GM19467 (cell line): Measurements from ENCODE around the gene KCTD3.

Experiments
- ATAC-seq: cut with Tn5 transposase; IDR thresholded peaks from one replicate; pipeline ENCODE4 v1.9.1; 2021; ENCODE audit warnings: mild to moderate bottlenecking, moderate library complexity; ENCODE audit not compliant: unreplicated experiment

The KCTD3 gene

DNA sequence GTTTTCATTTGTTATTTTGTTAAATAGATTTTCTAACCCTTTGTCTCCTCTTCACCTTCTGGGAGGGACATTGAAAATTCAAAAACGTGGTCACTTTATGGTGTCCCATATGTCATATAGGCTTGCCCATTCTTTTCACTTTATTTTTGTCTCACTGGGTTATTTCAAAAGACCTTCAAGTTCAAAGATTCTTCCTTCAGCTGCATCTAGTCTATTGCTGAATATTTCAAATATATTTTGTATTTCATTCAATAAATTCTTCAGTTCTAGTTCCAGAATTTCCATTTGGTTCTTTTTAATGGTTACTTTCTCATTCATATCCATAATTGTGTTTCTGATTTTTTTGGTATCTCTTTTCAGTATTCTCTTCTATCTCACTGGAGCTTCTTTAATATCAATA, 11.6 kb upstream of the KCTD3 start:
- no peak for ATAC-seq

DNA sequence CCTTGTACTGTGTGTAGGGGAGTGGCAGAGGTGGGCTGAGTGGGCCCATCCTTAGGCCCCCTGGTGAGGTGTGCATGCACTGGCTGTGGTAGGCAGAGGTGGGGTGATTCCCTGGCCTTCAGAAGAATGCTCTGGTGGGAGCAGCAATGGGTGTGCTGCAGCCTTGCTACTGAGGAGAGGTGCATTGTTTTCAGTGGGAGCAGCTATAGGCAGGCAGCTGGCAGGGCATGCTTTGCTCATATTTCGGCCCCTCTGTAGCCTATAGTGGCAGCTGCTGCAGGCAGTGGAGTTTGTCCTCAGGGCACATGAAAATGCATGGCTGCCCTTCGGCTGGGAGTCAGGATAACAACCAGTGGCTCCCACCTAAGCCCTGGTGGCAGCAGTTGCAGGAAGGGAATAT, 10.1 kb upstream of the KCTD3 start:
- ATAC-seq: no peak

DNA sequence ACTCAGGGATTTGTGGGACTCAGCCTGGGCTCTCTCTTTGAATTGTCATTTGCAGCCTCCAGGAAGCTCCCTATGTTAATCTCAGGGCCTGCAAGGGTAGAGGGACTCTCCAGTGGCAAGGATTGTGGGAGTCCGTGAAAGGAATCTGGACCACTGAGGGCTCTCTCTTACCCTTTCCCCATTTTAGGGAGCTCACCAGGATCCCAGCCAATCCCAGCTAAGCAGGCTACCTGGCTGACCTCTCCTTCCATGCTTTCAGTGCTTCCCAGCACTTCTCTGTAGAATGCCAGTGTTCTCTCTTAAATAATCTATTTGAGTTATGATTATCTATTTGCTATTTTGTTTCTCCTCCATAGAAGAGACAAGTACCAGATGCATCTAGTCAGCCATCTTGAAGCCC, 9.6 kb upstream of the KCTD3 start:
- no peak for ATAC-seq

DNA sequence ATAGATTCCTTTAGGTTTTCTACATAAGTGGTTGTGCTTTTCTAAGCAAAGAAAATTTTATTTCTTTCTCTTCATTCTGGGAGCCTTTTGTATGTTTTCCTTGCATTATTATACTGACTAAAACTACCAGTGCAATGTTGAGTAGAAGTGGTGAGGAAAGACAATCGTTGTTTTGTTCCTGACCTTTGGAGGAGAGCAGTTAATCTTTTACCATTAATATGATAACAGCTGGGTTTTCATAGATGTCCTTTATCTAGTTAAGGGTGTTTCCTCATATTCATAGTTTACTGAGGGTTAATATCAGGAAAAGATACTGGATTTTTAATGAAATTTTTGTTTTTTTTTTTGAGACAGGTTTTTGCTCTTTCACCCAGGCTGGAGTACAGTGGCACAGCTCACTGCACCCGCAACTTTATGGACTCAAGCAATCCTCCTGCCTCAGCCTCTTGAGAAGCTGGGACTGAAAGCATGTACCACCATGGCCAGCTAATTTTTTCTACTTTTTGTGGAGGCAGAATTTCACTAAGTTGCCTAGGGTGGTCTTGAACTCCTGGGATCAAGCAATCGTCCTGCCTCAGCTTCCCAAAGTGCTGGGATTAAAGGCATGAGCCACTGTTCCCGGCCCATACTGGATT, 9.0 kb upstream of the KCTD3 start:
- no peak for ATAC-seq

DNA sequence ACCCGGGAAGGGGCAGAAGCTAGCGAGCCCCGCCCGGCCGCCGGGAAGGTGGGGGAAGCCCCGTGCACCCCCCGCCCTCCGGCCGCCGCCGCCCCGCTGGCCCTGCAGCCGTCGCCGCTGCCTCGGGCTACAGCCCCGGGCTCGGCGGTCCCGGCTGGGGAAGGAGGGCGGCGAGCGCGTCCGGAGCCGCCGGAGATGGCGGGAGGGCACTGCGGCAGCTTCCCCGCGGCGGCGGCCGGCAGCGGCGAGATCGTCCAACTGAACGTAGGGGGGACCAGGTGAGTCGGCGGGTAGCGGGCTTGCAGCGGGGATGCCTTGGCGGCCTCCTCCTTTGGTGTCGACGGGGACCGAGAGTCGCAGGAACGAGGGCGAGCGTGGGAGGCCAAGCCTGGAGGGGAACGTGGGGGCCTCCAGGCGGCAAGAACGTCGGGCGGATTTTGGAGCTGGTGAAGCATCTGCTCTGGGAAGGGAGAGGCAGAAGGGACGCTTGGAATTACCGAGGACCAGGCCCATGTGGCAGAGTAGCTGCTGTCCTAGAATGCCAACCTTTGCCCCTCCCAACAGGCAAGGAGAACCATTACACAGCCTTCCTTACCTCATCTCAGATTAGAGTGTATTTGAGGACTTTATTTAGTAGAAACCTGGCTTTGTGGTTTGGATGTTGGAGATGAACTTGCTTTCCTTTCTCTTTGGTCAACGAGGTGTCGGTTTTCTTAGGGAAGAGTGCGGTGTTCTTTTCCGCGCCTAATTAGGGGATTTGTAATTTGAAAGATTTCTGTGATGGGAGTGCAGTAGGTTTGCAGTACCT, 591 bp downstream of the KCTD3 start:
- peak; percentile 65 for ATAC-seq

DNA sequence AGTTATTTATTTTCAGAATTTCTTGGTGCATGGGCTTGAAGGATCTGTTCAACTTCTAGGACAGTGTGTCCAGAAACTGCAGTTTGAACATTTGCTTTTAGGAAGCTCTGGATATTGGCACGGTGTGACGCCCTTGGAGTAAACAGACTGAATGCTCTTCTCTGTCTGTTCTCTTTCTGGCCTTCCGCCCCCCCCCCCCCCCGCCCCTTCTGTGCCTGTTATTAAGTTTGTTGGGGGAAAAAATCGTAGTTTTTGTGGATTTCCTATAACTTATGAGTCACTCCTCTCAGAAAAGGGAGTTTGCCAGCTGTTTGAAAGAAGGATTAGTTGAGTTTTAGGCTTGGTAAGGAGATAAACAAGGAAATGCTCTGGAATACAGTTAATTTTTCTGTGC, 1.2 kb downstream of the KCTD3 start:
- no peak for ATAC-seq

DNA sequence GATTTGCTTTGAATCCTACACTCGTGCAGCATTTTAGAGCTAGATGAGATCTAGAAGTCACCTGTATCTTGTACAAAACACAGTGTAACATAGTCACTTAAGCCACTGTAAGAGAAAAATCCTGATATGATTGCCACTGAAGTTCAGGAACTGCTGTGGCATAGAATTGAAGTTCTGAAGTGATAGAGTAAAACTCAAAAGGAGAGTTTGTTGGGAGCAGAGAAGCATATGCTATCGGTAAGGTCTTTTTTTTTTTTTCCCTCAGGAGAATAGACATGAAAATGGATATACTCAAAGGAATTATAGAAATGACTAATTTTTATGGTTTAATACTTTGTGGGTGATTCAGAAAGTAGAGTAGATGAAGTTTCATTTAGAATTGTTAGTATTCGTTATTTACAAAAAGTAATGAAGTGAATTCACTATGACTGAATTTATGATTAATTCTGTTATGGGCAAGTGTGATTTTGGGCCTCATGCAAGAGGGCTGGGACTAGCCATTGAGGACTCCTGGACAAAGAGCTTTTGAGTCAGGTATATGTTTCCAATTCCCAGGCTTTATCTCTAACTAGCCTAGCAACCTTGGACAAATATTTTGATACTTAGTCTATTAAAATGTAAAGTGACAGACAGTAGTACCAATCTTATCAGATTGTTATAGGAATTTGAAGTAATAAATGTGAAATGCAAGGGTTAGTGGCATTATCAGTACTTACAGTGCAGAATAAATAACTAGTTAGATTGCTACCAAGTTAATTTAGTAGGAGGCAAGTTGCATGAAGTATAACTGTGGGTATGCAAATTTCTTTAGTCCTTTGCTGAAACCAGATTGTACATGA, 3.1 kb downstream of the KCTD3 start:
- no peak for ATAC-seq

DNA sequence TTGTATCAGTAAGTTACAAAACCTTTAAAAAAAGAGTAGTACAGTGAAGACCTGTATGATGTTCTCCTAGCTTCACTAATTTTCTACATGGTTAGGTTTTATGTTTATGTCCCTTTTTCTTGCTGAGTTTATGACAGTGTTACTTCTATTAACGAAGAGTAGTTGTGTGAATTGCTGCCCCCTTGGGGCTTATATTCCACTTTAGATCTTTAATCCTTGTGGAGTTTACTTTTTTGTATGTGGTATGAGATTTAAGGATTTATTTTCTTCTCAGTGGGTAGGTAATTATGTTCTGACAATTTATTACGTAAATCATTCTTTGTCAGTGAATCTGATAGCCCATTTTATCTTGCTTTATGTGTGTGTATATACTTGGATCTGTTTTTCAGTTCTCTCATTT, 14.8 kb downstream of the KCTD3 start:
- no peak for ATAC-seq

DNA sequence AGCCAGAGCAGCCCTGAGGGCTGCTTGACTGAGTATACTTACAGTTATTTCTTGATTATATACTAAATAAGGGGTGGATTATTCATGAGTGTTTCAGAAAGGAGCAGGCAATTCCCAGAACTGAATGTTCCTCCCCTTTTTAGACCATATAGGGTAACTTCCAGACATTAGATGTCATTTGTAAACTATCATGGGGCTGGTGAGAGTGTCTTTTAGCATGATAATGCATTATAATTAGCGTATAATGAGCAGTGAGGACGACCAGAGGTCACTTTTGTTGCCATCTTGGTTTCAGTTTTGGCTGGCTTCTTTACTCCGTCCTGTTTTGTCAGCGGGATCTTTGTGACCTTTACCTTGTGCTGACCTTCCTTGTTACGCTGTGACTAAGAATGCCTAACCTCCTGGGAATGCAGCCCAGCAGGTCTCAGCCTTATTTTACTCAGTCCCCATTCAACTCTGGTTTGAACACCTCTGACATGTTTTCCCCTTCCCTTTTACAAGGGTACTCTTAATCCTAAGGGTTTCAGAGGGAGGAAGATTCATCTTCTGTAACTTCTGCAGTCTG, 16.2 kb downstream of the KCTD3 start:
- ATAC-seq: no peak

DNA sequence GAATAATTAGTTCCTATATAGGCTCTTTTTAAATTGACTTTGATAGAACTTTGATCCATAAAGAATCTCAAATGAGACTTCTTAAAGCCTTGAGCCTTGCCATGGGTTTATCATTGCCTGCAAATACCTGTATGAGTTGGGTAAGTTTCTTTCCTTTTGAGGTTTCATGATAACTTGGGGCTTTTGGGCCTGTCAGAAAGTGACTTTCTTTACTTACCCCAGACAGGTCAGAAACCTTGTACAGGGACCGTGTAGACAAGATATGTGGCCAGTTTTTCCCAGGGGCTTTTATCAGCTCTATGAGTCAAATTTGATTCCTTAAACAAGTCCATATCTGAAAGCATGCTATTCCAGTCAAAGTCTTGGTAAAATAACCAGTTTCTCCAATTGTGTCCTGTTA, 17.3 kb downstream of the KCTD3 start:
- no peak for ATAC-seq

DNA sequence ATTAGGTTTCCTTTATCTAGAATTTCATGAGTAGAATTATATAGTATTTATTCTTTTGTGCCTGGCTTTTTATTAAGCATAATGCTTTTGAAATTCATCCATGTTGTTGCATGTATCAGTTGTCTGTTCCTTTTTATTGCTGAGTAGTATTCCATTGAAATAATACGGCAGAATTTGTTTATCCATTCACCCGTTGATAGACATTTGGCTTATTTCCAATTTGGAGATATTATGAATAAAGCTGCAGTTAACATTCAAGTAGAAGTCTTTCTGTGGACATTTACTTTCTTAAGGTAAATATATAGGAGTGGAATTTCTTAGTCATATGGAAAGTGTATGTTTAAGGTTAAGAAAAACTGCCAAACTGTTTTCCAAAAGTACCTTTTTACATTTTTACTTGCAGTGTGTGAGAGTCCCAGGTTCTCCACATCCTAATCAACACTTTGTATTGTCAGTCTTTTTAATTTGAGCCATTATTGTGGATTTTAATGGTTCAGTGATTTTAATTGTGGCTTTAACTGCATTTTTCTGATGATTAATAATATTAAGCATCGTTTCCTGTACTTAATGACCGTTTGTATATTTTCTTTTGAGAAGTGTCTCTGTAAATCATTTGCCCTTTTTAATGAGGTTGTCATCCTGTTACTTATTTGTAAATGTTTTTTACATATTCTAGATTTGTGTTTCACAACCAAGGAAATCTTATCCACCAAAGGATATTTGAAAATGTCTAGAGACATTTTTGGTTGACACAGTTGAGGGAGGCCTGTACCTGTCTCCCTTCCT, 22.7 kb downstream of the KCTD3 start:
- no peak for ATAC-seq

DNA sequence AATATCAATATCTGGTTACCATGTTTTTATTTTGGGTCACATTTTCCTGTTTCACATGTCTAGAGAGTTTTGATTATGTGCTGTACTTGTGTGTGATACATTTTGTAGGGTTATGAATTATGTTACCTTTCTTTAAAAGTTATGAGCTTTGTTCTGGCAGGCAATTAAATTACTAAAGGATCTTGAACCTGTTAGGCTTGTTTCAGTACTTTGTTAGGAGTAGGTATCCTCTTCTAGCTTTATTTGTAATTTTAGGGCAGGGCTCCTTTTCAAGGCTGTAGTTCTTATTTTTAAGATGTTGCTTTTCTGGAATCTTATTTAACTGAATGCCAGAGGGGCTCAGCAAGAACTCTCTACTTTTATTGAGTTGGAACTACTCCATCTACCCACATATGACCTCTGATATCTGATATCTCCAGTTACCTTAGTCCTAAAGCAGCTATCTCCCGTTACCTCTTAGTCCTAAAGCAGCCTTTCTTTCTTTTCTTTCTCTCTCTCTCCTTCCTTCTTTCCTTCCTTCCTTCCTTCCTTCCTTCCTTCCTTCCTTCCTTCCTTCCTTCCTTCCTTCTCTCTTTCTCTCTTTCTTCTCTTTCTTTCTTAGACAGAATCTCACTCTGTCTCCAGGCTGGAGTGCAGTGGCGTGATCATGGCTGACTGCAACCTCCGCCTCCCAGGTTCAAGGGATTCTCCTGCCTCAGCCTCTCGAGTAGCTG, 23.8 kb downstream of the KCTD3 start:
- ATAC-seq: no peak

DNA sequence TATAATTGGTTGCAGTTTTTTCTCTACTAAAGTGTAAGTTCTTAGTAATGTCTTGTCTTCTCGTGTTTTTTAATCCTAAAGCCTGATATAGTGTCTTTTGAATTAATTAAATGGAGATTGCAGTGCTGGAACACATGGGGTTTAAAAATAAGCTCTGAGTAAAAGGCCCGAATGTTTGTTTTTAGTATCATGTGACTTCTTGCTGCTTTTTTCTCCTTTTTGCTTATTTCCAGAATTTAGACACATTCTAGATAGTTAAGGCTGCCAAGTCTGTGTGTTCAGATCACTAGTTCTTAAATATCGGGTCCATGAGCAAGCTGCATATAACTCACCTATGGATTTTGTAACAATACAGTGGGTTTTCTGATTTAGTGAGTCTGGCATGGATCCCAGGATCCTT, 27.5 kb downstream of the KCTD3 start:
- ATAC-seq: no peak

DNA sequence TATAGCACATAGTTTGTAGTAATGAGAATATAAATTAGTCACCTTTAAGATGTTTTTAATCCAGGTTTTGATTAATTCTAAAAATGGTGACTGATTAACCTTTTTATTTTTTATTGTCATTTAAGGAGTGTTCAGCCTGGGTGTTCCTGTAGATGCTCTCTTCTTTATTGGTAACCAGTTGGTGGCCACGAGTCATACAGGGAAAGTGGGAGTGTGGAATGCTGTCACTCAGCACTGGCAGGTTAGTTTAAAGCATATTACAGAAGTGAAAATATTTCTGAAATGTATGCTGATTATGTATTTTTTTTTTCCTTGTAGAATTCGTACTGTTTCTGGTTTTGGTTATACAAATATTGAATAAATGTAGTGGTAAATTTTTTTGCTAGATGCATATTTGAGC, 28.1 kb downstream of the KCTD3 start:
- ATAC-seq: no peak

DNA sequence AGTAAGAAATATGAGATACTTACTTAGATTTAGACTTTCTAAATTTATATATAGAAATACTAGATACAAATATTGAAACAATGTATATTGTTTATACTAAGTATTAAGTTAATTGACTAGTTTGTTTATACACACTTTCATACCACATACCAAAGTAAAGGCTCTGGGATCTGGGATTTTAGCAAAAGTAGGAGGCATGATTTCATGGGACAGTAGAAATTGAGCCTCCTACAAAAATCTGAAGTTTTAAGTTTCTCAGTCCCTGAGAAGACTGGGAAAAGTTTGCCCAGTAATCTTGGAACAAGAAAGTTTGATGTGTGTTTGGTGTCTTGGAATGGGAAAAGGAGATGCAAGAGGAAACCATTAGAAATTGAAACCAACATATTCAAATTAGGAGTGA, 30.9 kb downstream of the KCTD3 start:
- no peak for ATAC-seq

DNA sequence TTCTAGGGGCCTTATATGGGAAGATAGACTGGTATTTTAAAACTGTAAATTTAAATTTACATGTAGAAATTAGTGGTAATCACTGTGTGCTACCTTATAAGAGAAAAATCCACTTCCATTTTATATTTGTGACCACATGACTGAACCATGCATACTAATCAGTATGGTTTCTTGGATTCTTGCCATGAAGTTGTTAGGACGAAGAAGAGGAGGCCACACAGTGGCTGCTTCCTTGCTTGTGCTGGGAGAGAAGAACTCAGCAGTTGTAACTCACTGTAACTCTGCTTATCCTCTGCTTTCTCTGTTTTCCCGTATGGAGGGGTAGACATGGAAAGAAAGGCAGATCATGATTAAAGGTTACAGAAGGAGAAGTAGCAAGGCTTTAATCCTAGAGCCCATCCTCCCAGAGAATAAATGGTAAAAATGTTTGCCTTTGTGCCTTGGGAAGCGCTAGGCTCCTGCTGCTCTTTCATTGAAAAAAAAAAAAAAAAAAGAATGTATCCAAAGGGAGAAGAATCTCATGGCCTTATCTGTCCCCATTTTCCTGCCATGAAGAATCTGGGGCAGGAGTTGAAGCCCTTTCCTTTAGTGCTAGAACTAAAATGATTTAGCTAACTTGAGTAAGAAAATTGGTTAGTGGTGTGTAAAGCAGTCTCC, 32.4 kb downstream of the KCTD3 start:
- ATAC-seq: no peak

DNA sequence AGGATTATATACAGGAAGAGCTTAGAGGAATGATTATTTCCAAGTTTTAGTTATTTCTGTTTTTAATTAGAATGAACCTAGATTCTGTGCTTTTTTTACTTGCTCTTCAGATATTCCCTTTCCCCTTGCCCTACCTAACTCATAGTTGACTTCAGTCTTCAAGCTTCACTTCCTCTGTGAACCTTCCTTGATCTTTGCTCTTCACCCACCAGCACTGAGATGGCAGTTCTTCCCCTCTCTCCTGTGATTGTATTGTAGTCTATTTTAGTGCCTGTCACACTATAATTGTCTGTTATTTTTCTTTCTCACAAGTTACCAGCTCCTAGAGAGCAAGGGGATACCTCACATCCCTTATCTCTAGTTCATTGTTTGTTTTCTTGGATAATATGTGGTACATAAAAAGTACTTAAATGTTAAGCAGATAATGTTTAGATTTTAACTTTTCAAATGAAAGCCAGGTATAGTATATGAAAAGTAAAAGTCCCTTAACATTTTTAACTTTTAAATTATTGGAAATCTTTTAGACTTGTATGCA, 33.2 kb downstream of the KCTD3 start:
- ATAC-seq: no peak

DNA sequence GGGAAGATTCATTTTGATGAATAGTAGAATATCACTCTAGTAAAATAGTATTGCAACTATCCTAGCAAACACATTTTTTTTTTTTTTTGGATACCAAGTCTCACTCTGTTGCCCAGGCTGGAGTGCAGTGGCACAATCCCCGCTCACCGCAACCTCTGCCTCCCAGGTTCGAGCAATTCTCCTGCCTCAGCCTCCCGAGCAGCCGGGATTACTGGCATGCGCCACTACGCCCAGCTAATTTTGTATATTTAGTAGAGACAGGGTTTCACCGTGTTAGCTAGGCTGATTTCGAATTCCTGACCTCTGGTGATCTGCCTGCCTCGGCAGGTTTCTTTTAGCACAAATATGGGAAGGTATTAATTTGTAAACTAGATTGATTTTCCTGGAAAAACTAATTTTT, 33.8 kb downstream of the KCTD3 start:
- ATAC-seq: no peak

DNA sequence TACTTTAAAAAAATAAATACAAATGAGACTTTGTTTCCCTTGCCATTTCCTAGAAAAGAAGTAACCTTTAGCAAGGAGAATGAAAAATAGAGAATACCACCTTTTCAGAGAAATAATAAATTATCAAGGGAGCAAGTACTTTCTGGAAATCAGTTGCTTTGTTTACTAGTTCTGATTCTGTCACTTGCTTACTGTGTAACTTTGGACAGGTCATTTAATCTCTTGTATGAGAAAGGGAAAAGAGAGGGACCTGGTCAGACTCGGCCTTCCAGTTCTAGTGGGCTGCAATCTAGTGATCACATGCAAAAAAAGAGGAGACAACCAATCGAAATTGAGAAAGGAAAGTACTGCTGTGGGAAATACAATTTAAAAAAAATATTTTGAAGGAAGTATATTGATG, 34.2 kb downstream of the KCTD3 start:
- no peak for ATAC-seq
